H7 (cell line): Measurements from ENCODE around the gene FMN1. TPM values are rescaled to one million over a fixed set of nuclear protein-coding genes. Genes with fewer than 3 reads are reported as not detected.
A peak's percentile ranks its signal among the peaks of the same experiment; 100 is the strongest.
"Not testable (repeated sequence)": the region's sequence is repeated elsewhere in the genome, so short reads cannot be mapped to it uniquely, and the experiment has no call there.

ENCODE experiments used
- DNase-seq: peaks from one replicate; pipeline ENCODE4 v3.0.0; 2012
- H3K27me3 ChIP-seq: 2 replicates; pipeline ENCODE4 v1.6.0; 2011; ENCODE audit warnings: mild to moderate bottlenecking, low read length; ENCODE audit not compliant: control insufficient read depth, insufficient read depth
- H3K36me3 ChIP-seq: replicated peaks from 2 replicates; pipeline ENCODE4 v1.5.1; 2011; ENCODE audit warnings: low read length; ENCODE audit not compliant: control insufficient read depth, insufficient read depth
- H3K4me3 ChIP-seq: 2 replicates; pipeline ENCODE4 v1.5.1; 2011; ENCODE audit warnings: low read depth, mild to moderate bottlenecking, control low read depth, low read length, moderate library complexity; ENCODE audit not compliant: insufficient read depth
- total RNA-seq: library from RNA; depleted of rRNA; stranded (reverse); fragments of >200 nt; shearing (Covaris generic); gene quantifications from 2 replicates; pipeline ENCODE4 v1.2.3, GENCODE V29; 2014

FMN1 gene
- total RNA-seq, 1 experiment from 2014 or later, result 1.7 TPM

- H3K36me3 ChIP-seq, result no peaks in the 10 kb centered on the region
- no peaks in the 10 kb centered on the region for H3K27me3 ChIP-seq
- no peak for DNase-seq
- no peak overlapping the region for H3K4me3 ChIP-seq
These were observed 342.5 kb downstream of the FMN1 start for GRCh38 chr15:32852017-32852416.

GRCh38 chr15:32851572-32851971, 342.9 kb downstream of the FMN1 start:
- no peaks in the 10 kb centered on the region for H3K36me3 ChIP-seq
- DNase-seq, result no peak
- H3K27me3 ChIP-seq, result no peaks in the 10 kb centered on the region
- H3K4me3 ChIP-seq, result no peak overlapping the region

- DNase-seq, result no peak
- no peaks in the 10 kb centered on the region for H3K27me3 ChIP-seq
- no peak overlapping the region for H3K4me3 ChIP-seq
These were observed 344.5 kb downstream of the FMN1 start for GRCh38 chr15:32849769-32850668.

GRCh38 chr15:32846671-32847070, 347.8 kb downstream of the FMN1 start:
- H3K27me3 ChIP-seq, H3K4me3 ChIP-seq, DNase-seq, H3K36me3 ChIP-seq: not testable (repeated sequence)

More at GRCh38 chr15:32849769-32850668, 344.5 kb downstream of the FMN1 start:
- H3K36me3 ChIP-seq, result no peaks in the 10 kb centered on the region

- Histone ChIP-seq H3K4me3 (no peak overlapping the region), H3K36me3 (no peaks in the 10 kb centered on the region), H3K27me3 (no peaks in the 10 kb centered on the region)
- peak; percentile 46 for DNase-seq
These were observed 350.3 kb downstream of the FMN1 start for GRCh38 chr15:32844118-32844711.

GRCh38 chr15:32843219-32843815, 351.2 kb downstream of the FMN1 start:
- Histone ChIP-seq H3K27me3 (no peaks in the 10 kb centered on the region), H3K36me3 (no peaks in the 10 kb centered on the region), H3K4me3 (no peak overlapping the region)
- DNase-seq, result no peak

- Histone ChIP-seq H3K4me3 (no peak overlapping the region), H3K27me3 (no peaks in the 10 kb centered on the region), H3K36me3 (no peaks in the 10 kb centered on the region)
- no peak for DNase-seq
These were observed 352.4 kb downstream of the FMN1 start for GRCh38 chr15:32842081-32842480.

- no peaks in the 10 kb centered on the region for H3K36me3 ChIP-seq
- no peak for DNase-seq
- no peak overlapping the region for H3K4me3 ChIP-seq
- no peaks in the 10 kb centered on the region for H3K27me3 ChIP-seq
These were observed 353.8 kb downstream of the FMN1 start for GRCh38 chr15:32840507-32841245.

- no peak for DNase-seq
- H3K4me3 ChIP-seq, result no peak overlapping the region
- no peaks in the 10 kb centered on the region for H3K36me3 ChIP-seq
- H3K27me3 ChIP-seq, result no peaks in the 10 kb centered on the region
These were observed 355.7 kb downstream of the FMN1 start for GRCh38 chr15:32838820-32839219.

- DNase-seq, result no peak
These were observed 356.2 kb downstream of the FMN1 start for GRCh38 chr15:32838338-32838737.

GRCh38 chr15:32837935-32838334, 356.6 kb downstream of the FMN1 start:
- no peak for DNase-seq
- no peaks in the 10 kb centered on the region for H3K36me3 ChIP-seq
- H3K4me3 ChIP-seq, result no peak overlapping the region
- H3K27me3 ChIP-seq, result no peaks in the 10 kb centered on the region

More at GRCh38 chr15:32838338-32838737, 356.2 kb downstream of the FMN1 start:
- Histone ChIP-seq H3K36me3 (no peaks in the 10 kb centered on the region), H3K27me3 (no peaks in the 10 kb centered on the region), H3K4me3 (no peak overlapping the region)

- DNase-seq, result no peak
- Histone ChIP-seq H3K4me3 (no peak overlapping the region), H3K27me3 (no peaks in the 10 kb centered on the region), H3K36me3 (no peaks in the 10 kb centered on the region)
These were observed 360.4 kb downstream of the FMN1 start for GRCh38 chr15:32834156-32834555.

GRCh38 chr15:32833379-32833821, 361.1 kb downstream of the FMN1 start:
- DNase-seq, result no peak
- no peaks in the 10 kb centered on the region for H3K27me3 ChIP-seq

GRCh38 chr15:32831485-32831884, 363.0 kb downstream of the FMN1 start:
- no peaks in the 10 kb centered on the region for H3K36me3 ChIP-seq
- no peak for DNase-seq
- no peaks in the 10 kb centered on the region for H3K27me3 ChIP-seq
- no peak overlapping the region for H3K4me3 ChIP-seq

More at GRCh38 chr15:32833379-32833821, 361.1 kb downstream of the FMN1 start:
- no peak overlapping the region for H3K4me3 ChIP-seq
- H3K36me3 ChIP-seq, result no peaks in the 10 kb centered on the region
